Measurements from ENCODE around the gene PLEK2.

The PLEK2 gene

GRCh38 chr14:67377916-67378315, 34.0 kb downstream of the PLEK2 start:
- DNase-seq: no peak
- Histone ChIP-seq H3K36me3 (peaks cover 86% of the 10 kb centered on the region), H3K9me3 (ENCODE audit: severe bottlenecking) (no peaks in the 10 kb centered on the region), H3K27ac (no peak overlapping the region), H3K4me3 (ENCODE audit: low read depth, low read length) (no peak overlapping the region), H3K27me3 (ENCODE audit: insufficient read depth, low read depth, severe bottlenecking) (no peaks in the 10 kb centered on the region)
- TF ChIP-seq, protein P1, sequence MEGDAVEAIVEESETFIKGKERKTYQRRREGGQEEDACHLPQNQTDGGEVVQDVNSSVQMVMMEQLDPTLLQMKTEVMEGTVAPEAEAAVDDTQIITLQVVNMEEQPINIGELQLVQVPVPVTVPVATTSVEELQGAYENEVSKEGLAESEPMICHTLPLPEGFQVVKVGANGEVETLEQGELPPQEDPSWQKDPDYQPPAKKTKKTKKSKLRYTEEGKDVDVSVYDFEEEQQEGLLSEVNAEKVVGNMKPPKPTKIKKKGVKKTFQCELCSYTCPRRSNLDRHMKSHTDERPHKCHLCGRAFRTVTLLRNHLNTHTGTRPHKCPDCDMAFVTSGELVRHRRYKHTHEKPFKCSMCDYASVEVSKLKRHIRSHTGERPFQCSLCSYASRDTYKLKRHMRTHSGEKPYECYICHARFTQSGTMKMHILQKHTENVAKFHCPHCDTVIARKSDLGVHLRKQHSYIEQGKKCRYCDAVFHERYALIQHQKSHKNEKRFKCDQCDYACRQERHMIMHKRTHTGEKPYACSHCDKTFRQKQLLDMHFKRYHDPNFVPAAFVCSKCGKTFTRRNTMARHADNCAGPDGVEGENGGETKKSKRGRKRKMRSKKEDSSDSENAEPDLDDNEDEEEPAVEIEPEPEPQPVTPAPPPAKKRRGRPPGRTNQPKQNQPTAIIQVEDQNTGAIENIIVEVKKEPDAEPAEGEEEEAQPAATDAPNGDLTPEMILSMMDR (IDR thresholded peaks at IDR 0.05; ENCODE audit: low read depth, low read length): no peak

DNA sequence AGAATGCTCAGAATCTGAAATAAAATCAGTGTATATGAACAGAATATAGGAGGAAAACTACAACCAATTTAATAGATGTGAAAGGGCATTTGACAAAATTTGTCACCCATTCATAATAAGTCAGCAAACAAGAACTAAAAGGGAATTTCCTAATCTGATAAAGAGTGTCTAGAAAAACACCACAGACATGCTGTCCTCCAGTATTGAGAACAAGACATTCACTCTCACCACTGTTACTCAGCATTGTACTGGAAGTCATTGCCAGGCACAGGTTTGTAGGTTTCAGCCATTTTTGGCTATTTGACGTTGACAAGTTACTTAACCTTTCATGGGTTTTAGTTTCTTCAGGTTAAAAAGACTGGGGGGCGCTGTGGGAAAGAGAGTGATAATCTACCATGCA, 38.6 kb downstream of the PLEK2 start:
- H3K36me3 ChIP-seq: peaks cover 83% of the 10 kb centered on the region
- H3K27ac ChIP-seq: no peak overlapping the region
- H3K4me3 ChIP-seq (ENCODE audit: low read depth, low read length): no peak overlapping the region
- no peaks in the 10 kb centered on the region for H3K27me3 ChIP-seq (ENCODE audit: insufficient read depth, low read depth, severe bottlenecking)
- no peak for DNase-seq
- H3K9me3 ChIP-seq (ENCODE audit: severe bottlenecking): no peaks in the 10 kb centered on the region
- TF ChIP-seq, protein P1 (IDR thresholded peaks at IDR 0.05; ENCODE audit: low read depth, low read length): no peak

DNA sequence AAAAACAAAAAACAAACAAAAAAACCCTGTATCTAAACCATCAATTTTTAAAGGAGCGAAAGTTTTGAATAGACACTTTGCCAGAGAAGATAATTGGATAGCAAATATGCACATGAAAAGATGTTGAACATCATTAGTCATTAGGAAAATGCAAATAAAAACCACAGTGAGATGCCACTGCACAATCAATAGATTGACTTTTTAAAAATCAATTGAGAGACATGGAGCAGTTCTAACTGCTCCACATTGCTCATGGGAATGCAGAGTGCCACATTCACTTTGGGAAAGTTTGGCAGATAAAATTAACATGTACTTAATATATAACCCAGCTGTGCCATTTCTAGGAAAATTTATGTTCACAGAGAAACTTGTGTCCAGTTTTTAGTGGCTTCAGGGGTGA, 39.1 kb downstream of the PLEK2 start:
- Histone ChIP-seq H3K36me3 (peaks cover 87% of the 10 kb centered on the region), H3K4me3 (ENCODE audit: low read depth, low read length) (no peak overlapping the region), H3K9me3 (ENCODE audit: severe bottlenecking) (no peaks in the 10 kb centered on the region), H3K27ac (no peak overlapping the region), H3K27me3 (ENCODE audit: insufficient read depth, low read depth, severe bottlenecking) (no peaks in the 10 kb centered on the region)
- TF ChIP-seq, protein P1 (IDR thresholded peaks at IDR 0.05; ENCODE audit: low read depth, low read length): no peak
- DNase-seq: no peak

GRCh38 chr14:67371247-67372148, 40.5 kb downstream of the PLEK2 start:
- H3K36me3 ChIP-seq: peaks cover 84% of the 10 kb centered on the region
- no peak for DNase-seq

GRCh38 chr14:67370830-67371229, 41.1 kb downstream of the PLEK2 start:
- Histone ChIP-seq H3K36me3 (peaks cover 84% of the 10 kb centered on the region), H3K4me3 (ENCODE audit: low read depth, low read length) (no peak overlapping the region), H3K27me3 (ENCODE audit: insufficient read depth, low read depth, severe bottlenecking) (no peaks in the 10 kb centered on the region), H3K9me3 (ENCODE audit: severe bottlenecking) (no peaks in the 10 kb centered on the region), H3K27ac (no peak overlapping the region)
- no peak for DNase-seq
- TF ChIP-seq, protein P1 (IDR thresholded peaks at IDR 0.05; ENCODE audit: low read depth, low read length): no peak

More at GRCh38 chr14:67371247-67372148, 40.5 kb downstream of the PLEK2 start:
- Histone ChIP-seq H3K4me3 (ENCODE audit: low read depth, low read length) (no peak overlapping the region), H3K27me3 (ENCODE audit: insufficient read depth, low read depth, severe bottlenecking) (no peaks in the 10 kb centered on the region), H3K27ac (no peak overlapping the region), H3K9me3 (ENCODE audit: severe bottlenecking) (no peaks in the 10 kb centered on the region)
- TF ChIP-seq, protein P1 (IDR thresholded peaks at IDR 0.05; ENCODE audit: low read depth, low read length): no peak
